Ectodermal cell (in vitro differentiated cells): Measurements from ENCODE around the gene MTG2.

Experiments used
- H3K27ac ChIP-seq: 2 replicates; pipeline ENCODE4 v1.7.0; 2013; ENCODE audit warnings: mild to moderate bottlenecking, low read depth, low read length; ENCODE audit not compliant: insufficient read depth, poor library complexity, severe bottlenecking
- H3K27me3 ChIP-seq: 2 replicates; pipeline ENCODE4 v1.7.0; 2013; ENCODE audit warnings: mild to moderate bottlenecking, low read length; ENCODE audit not compliant: insufficient read depth, control insufficient read depth, poor library complexity, severe bottlenecking
- H3K36me3 ChIP-seq: one replicate; pipeline ENCODE4 v1.7.0; 2013; ENCODE audit warnings: low read length; ENCODE audit not compliant: control insufficient read depth, insufficient read depth
- H3K4me1 ChIP-seq: one replicate; pipeline ENCODE4 v1.7.0; 2013; ENCODE audit warnings: low read length; ENCODE audit not compliant: control insufficient read depth, insufficient read depth
- H3K4me3 ChIP-seq: 2 replicates; pipeline ENCODE4 v1.7.0; 2013; ENCODE audit warnings: low read depth, low read length, control low read depth; ENCODE audit not compliant: insufficient read depth
- H3K9me3 ChIP-seq: 2 replicates; pipeline ENCODE4 v1.7.0; 2013; ENCODE audit warnings: mild to moderate bottlenecking, low read length, moderate library complexity; ENCODE audit not compliant: control insufficient read depth
- WGBS, 2 experiments: methylation state at CpG; one replicate each; pipeline ENCODE4 v1.1.7; 2013; ENCODE audit warnings: missing lambda C conversion rate in 2 of 2; 5-methylcytosine and 5-hydroxymethylcytosine counted together

The MTG2 gene

GRCh38 chr20:62227977-62228958 is 45.4 kb downstream of the MTG2 start:
- no peak overlapping the region for H3K27ac ChIP-seq
- peaks cover 15% of the 10 kb centered on the region for H3K27me3 ChIP-seq
- H3K4me3 ChIP-seq = no peak overlapping the region
- no peaks in the 10 kb centered on the region for H3K9me3 ChIP-seq
- 71 to 73% methylated on average over 37 of the region's 37 CpGs for WGBS, 2 experiments
- H3K36me3 ChIP-seq = no peaks in the 10 kb centered on the region
- peaks cover 4% of the 10 kb centered on the region for H3K4me1 ChIP-seq

- Histone ChIP-seq H3K27me3 (peaks cover 7% of the 10 kb centered on the region), H3K9me3 (no peaks in the 10 kb centered on the region), H3K27ac (no peak overlapping the region), H3K4me1 (peaks cover 4% of the 10 kb centered on the region), H3K4me3 (no peak overlapping the region), H3K36me3 (no peaks in the 10 kb centered on the region)
- 90% methylated on average over 7 of the region's 7 CpGs for WGBS, 2 experiments
These were observed 46.2 kb downstream of the MTG2 start for GRCh38 chr20:62228982-62229545.

DNA sequence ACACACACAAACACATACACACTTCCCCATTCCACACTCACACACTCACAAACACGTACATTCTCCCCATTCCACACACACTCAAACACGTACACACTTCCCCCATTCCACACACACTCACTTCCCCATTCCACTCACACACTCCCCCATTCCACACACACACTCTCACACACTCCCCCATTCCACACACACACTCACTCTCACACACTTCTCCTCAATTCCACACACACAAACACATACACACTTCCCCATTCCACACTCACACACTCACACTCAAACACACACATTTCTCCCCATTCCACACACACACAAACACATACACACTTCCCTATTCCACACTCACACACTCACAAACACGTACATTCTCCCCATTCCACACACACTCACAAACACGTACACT is 46.8 kb downstream of the MTG2 start:
- 71 to 76% methylated on average over 4 of the region's 4 CpGs for WGBS, 2 experiments
- Histone ChIP-seq H3K9me3 (no peaks in the 10 kb centered on the region), H3K27ac (no peak overlapping the region), H3K27me3 (peaks cover 2% of the 10 kb centered on the region), H3K4me1 (peaks cover 7% of the 10 kb centered on the region), H3K36me3 (no peaks in the 10 kb centered on the region), H3K4me3 (no peak overlapping the region)

DNA sequence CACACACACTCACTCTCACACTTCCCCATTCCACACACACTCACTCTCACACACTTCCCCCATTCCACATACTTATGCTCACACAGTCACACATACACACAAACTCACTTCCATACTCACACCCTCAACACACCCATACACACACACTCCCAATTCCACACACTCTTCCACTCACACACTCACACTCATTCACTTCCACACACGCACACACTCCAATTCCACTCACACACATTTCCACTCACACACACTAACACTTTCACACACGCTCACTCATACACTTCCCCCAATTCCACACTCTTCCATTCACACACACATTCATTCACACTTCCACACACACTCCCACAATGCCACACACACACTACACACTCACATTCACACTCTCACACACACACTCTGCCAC is 47.4 kb downstream of the MTG2 start:
- no peak overlapping the region for H3K27ac ChIP-seq
- H3K9me3 ChIP-seq = no peaks in the 10 kb centered on the region
- H3K4me1 ChIP-seq = peaks cover 12% of the 10 kb centered on the region
- 87% methylated on average over 2 of the region's 2 CpGs for WGBS, 2 experiments
- H3K36me3 ChIP-seq = no peaks in the 10 kb centered on the region
- H3K27me3 ChIP-seq = no peaks in the 10 kb centered on the region
- H3K4me3 ChIP-seq = no peak overlapping the region

DNA sequence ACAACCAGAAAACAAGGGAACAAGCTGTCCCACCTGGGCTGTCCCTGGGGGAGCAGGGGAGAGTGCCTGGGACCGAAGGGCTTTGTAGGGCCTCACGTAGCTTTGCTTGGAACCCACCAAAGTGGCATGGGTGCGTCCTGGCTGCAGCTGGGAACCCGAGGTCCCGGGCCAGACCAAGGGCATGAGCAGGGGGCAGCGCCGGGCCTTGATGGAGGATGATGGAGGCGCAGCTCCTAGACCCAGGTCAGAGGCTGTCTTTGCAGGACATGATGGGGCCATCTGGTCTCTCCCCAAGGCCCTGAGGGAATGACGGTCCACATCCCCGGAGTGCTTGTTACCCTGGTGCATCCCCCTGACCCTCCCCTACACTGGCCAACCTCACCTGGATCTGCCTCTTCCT is 47.9 kb downstream of the MTG2 start:
- 92 to 93% methylated on average over 10 of the region's 10 CpGs for WGBS, 2 experiments
- Histone ChIP-seq H3K27me3 (no peaks in the 10 kb centered on the region), H3K36me3 (no peaks in the 10 kb centered on the region), H3K4me3 (no peak overlapping the region), H3K4me1 (peaks cover 12% of the 10 kb centered on the region), H3K27ac (no peak overlapping the region), H3K9me3 (no peaks in the 10 kb centered on the region)

DNA sequence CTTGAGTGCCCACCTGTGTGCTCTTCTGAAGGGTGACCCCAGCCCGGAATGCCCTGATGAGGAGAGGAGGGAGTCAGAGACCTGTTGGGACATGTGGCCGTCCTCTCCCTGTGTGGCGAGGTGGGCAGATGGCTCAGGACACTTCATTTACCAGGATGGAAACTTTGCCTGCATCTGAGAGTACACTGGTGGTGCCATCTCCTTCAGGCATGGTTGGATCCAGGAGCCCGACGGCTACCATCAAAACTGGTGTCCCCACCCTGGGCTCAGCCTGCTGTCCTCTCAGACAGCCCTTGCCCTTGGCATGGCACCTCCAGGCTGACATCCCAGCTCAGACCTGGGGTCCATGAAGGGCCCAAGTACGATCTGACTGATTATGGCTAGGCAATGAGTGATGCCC is 48.5 kb downstream of the MTG2 start:
- Histone ChIP-seq H3K4me3 (no peak overlapping the region), H3K36me3 (no peaks in the 10 kb centered on the region), H3K27ac (no peak overlapping the region), H3K4me1 (peaks cover 12% of the 10 kb centered on the region), H3K27me3 (no peaks in the 10 kb centered on the region), H3K9me3 (no peaks in the 10 kb centered on the region)
- WGBS, 2 experiments = 83% methylated on average over 6 of the region's 6 CpGs

DNA sequence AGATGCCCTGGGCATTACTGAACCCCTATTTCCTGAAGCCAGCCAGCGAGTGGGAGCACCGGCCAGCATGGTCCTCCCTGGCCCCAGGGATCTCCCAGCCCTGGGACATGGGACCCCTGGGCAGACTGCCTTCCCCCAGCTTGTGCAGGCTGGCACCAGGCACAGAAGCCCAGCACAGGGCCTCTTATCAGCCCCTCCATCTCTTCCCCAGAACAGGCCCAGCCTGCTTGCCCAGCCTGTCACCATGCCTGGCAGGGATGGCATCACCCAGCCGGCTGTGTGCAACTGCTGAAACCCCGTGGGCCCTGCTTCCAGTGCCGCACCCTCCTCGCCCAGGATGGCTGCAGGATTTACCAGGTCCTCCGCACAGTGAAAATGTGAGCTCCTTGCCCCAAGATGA is 49.4 kb downstream of the MTG2 start:
- Histone ChIP-seq H3K36me3 (no peaks in the 10 kb centered on the region), H3K27me3 (no peaks in the 10 kb centered on the region), H3K4me1 (peaks cover 17% of the 10 kb centered on the region), H3K27ac (no peak overlapping the region), H3K9me3 (no peaks in the 10 kb centered on the region), H3K4me3 (no peak overlapping the region)
- WGBS, 2 experiments = 93 to 94% methylated on average over 7 of the region's 7 CpGs

GRCh38 chr20:62232770-62233645 is 50.2 kb downstream of the MTG2 start:
- Histone ChIP-seq H3K4me3 (no peak overlapping the region), H3K27me3 (no peaks in the 10 kb centered on the region), H3K27ac (no peak overlapping the region), H3K9me3 (no peaks in the 10 kb centered on the region), H3K36me3 (no peaks in the 10 kb centered on the region), H3K4me1 (peaks cover 23% of the 10 kb centered on the region)
- WGBS, 2 experiments = 85 to 89% methylated on average over 18 of the region's 18 CpGs

DNA sequence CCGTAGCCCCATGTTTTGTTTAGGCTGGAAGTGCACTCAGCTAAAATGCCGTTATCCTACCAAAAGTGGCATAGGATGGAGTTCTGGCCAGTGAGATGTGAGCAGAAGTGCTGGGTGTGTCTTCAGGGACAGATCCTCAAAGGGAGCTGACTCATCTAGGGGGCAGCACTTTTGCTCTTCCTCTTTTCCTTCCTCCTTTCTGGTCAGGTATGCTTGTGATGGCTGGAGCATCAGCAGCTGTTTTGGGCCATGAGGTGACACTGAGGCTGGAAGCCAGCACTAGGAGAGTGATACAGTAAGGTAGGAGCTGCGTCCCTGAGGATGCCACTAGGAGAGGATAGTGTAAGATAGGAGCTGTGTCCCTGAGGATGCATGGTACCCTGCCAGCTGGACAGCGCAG is 50.9 kb downstream of the MTG2 start:
- Histone ChIP-seq H3K4me1 (peaks cover 20% of the 10 kb centered on the region), H3K27me3 (no peaks in the 10 kb centered on the region), H3K36me3 (no peaks in the 10 kb centered on the region), H3K9me3 (no peaks in the 10 kb centered on the region), H3K4me3 (no peak overlapping the region), H3K27ac (no peak overlapping the region)
- 93 to 97% methylated on average over 4 of the region's 4 CpGs for WGBS, 2 experiments

DNA sequence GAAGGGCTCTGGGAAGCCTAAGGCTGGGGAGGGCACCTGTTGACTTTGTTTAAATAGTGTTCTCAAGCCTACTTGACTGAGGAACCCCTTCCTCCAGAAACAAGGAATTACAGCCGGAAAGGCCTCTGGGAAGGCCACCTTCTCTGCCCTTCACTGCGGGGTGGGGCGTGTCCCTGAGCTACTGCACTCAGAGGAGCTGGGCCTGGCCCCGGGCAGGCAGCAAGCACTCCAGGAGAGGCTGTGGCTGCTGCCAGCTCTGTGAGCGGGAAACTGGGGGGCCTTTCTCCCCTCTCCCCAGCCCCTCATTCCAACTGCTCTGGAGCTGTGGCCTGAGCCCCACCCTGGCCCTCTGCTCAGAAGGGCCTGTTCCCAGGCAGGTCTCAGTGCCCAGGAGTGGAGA is 51.5 kb downstream of the MTG2 start:
- H3K9me3 ChIP-seq = no peaks in the 10 kb centered on the region
- H3K36me3 ChIP-seq = no peaks in the 10 kb centered on the region
- no peak overlapping the region for H3K27ac ChIP-seq
- no peaks in the 10 kb centered on the region for H3K27me3 ChIP-seq
- no peak overlapping the region for H3K4me3 ChIP-seq
- H3K4me1 ChIP-seq = peaks cover 20% of the 10 kb centered on the region
- WGBS, 2 experiments = 84 to 89% methylated on average over 5 of the region's 5 CpGs
